HepG2 (cell line): ENCODE results near the gene TF. TPM values are rescaled to one million over a fixed set of nuclear protein-coding genes. Genes with fewer than 3 reads are reported as not detected.

Experiments
- ELF3 ChIP-seq: IDR thresholded peaks from 2 replicates; pipeline ENCODE4 v1.6.1; 2016; ENCODE audit warnings: missing genetic modification reagents, missing compliant biosample characterization
- HOXA7 ChIP-seq: sonication (generic); formaldehyde crosslinking; IDR thresholded peaks from 2 replicates; pipeline ENCODE4 v1.8.1; 2022; ENCODE audit warnings: mild to moderate bottlenecking, missing genetic modification reagents, moderate library complexity
- NCOA1 ChIP-seq: sonication (generic); formaldehyde crosslinking; IDR thresholded peaks from 2 replicates; pipeline ENCODE4 v1.9.0; 2021; ENCODE audit warnings: missing genetic modification reagents
- NCOR1 ChIP-seq: fragments of 200-600 bp; sonication (generic); IDR thresholded peaks from 2 replicates; pipeline ENCODE4 v1.7.0; 2017; ENCODE audit warnings: antibody characterized with exemption, low read length, borderline replicate concordance
- REPIN1 ChIP-seq: sonication (generic); formaldehyde crosslinking; IDR thresholded peaks from 2 replicates; pipeline ENCODE4 v1.8.0; 2022; ENCODE audit warnings: missing genetic modification reagents, low read depth, mild to moderate bottlenecking, borderline replicate concordance
- SAFB2 ChIP-seq: sonication (generic); formaldehyde crosslinking; IDR thresholded peaks from 2 replicates; pipeline ENCODE4 v1.5.1; 2020; ENCODE audit warnings: missing genetic modification reagents, low read depth, mild to moderate bottlenecking, borderline replicate concordance
- SMARCE1 ChIP-seq: fragments of 450-650 bp; IDR thresholded peaks from 2 replicates; pipeline ENCODE4 v1.6.1; 2017; ENCODE audit warnings: borderline replicate concordance
- SRSF9 ChIP-seq: fragments of 200-400 bp; formaldehyde crosslinking; IDR thresholded peaks from 2 replicates; pipeline ENCODE4 v1.6.1; 2018; ENCODE audit warnings: borderline replicate concordance, mild to moderate bottlenecking, low read depth, low read length; ENCODE audit not compliant: insufficient read depth, poor library complexity, severe bottlenecking
- ZNF343 ChIP-seq: sonication (generic); formaldehyde crosslinking; IDR thresholded peaks from 2 replicates; pipeline ENCODE4 v1.4.0; 2020; ENCODE audit warnings: mild to moderate bottlenecking, missing genetic modification reagents
- ZNF616 ChIP-seq: sonication (generic); formaldehyde crosslinking; IDR thresholded peaks from 2 replicates; pipeline ENCODE4 v1.5.0; 2020; ENCODE audit warnings: low read depth, mild to moderate bottlenecking, missing genetic modification reagents
- ZNF724P ChIP-seq: sonication (generic); formaldehyde crosslinking; IDR thresholded peaks from 2 replicates; pipeline ENCODE4 v1.8.0; 2022; ENCODE audit warnings: missing genetic modification reagents, borderline replicate concordance
- ZNF788 ChIP-seq: sonication (generic); formaldehyde crosslinking; IDR thresholded peaks from 2 replicates; pipeline ENCODE4 v1.5.0; 2020; ENCODE audit warnings: mild to moderate bottlenecking, missing genetic modification reagents, borderline replicate concordance
- polyA plus RNA-seq, 8 experiments: library from polyadenylated mRNA; depleted of rRNA in 3 of 8; stranded (reverse) in 7 of 8; unstranded in 1 of 8; fragments of >200 nt; fragmentation: Illumina TruSeq in 4 of 8; extraction: Trizol in 4 of 8; gene quantifications; 2 replicates each; pipeline versions ENCODE4 v1.2.1 to v1.2.3, GENCODE V29; 2011 to 2016; ENCODE audit warnings: low read depth in 4 of 8, missing spikeins in 1 of 8, mixed read lengths in 1 of 8; ENCODE audit not compliant: insufficient read depth in 1 of 8
- total RNA-seq, 5 experiments: library from RNA; depleted of rRNA; stranded (reverse); fragments of >200 nt; fragmentation: Illumina TruSeq; extraction: Trizol; gene quantifications; 2 replicates each; pipeline ENCODE4 v1.2.3, GENCODE V29; 2016; ENCODE audit warnings: low read depth in 1 of 5
- TF ChIP-seq, protein P1 (sequence below): sonication (generic); formaldehyde crosslinking; IDR thresholded peaks from 2 replicates; pipeline ENCODE4 v1.9.0; 2021; ENCODE audit warnings: missing genetic modification reagents, borderline replicate concordance
- TF ChIP-seq, protein P2 (sequence below): sonication (generic); formaldehyde crosslinking; conservative IDR thresholded peaks from 2 replicates; pipeline ENCODE4 v1.4.0; 2020; ENCODE audit warnings: missing genetic modification reagents
- TF ChIP-seq, protein P3 (sequence below): conservative IDR thresholded peaks from 2 replicates; pipeline ENCODE4 v1.6.1; 2018; ENCODE audit warnings: missing genetic modification reagents
- TF ChIP-seq, protein P4 (sequence below): sonication (generic); formaldehyde crosslinking; IDR thresholded peaks from 2 replicates; pipeline ENCODE4 v1.5.0; 2020; ENCODE audit warnings: missing genetic modification reagents
- TF ChIP-seq, protein P5 (sequence below): sonication (generic); formaldehyde crosslinking; IDR thresholded peaks from 2 replicates; pipeline ENCODE4 v1.5.0; 2020; ENCODE audit warnings: mild to moderate bottlenecking, missing genetic modification reagents, borderline replicate concordance

The TF gene
- total and polyA plus RNA-seq, 2 of the 13 experiments (the other 11 are each of a cell fraction or from before 2014, with no cell fraction given), result 10,074 to 11,821 TPM

DNA sequence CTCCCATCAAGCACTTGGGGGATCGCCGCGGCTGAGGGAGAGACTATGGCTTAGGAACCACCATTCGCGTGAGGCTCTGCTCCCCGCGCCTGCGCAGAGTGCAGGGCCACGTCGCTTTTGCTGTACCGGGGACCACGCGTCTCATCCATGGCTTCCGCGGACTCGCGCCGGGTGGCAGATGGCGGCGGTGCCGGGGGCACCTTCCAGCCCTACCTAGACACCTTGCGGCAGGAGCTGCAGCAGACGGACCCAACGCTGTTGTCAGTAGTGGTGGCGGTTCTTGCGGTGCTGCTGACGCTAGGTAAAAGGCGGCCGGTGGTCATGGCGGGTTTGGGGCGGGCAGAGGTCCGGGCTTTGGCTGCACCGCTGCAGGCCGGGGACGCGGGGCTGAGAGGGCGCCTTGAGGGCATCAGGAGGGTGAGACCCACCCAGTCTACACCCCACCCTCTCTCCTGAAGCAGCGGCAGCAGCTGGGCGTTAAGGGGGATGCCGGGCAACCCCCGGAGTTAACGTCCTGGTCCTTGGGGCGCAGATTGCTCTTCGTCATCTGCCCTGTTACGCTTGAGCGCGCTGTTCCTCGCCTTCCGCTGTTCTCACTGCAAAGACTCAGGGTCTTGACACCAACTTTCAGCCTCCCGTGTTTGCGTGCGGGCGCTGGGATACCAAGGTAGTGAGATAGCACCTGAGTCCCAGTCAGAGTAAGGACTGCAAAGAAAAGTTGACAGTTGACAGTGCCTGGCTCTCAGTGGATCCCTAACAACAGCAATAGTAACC is 59.7 kb downstream of the TF start, which contains the start of gene SRPRB (continued):
- TF ChIP-seq, protein P1, sequence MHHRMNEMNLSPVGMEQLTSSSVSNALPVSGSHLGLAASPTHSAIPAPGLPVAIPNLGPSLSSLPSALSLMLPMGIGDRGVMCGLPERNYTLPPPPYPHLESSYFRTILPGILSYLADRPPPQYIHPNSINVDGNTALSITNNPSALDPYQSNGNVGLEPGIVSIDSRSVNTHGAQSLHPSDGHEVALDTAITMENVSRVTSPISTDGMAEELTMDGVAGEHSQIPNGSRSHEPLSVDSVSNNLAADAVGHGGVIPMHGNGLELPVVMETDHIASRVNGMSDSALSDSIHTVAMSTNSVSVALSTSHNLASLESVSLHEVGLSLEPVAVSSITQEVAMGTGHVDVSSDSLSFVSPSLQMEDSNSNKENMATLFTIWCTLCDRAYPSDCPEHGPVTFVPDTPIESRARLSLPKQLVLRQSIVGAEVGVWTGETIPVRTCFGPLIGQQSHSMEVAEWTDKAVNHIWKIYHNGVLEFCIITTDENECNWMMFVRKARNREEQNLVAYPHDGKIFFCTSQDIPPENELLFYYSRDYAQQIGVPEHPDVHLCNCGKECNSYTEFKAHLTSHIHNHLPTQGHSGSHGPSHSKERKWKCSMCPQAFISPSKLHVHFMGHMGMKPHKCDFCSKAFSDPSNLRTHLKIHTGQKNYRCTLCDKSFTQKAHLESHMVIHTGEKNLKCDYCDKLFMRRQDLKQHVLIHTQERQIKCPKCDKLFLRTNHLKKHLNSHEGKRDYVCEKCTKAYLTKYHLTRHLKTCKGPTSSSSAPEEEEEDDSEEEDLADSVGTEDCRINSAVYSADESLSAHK, result 0 out of 2 replicates have a peak, but pooled peaks have one; percentile 41
- TF ChIP-seq SAFB2 (CRISPR knock-in tag), result no peak; the same call in 1 of the 2 replicates
- no peak for TF ChIP-seq SRSF9
- TF ChIP-seq, protein P2, sequence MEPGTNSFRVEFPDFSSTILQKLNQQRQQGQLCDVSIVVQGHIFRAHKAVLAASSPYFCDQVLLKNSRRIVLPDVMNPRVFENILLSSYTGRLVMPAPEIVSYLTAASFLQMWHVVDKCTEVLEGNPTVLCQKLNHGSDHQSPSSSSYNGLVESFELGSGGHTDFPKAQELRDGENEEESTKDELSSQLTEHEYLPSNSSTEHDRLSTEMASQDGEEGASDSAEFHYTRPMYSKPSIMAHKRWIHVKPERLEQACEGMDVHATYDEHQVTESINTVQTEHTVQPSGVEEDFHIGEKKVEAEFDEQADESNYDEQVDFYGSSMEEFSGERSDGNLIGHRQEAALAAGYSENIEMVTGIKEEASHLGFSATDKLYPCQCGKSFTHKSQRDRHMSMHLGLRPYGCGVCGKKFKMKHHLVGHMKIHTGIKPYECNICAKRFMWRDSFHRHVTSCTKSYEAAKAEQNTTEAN (CRISPR knock-in tag), result no peak
- TF ChIP-seq ZNF788 (CRISPR knock-in tag), result peak; percentile 55; the same call in 1 of the 2 replicates
- TF ChIP-seq SMARCE1, result no peak
- TF ChIP-seq, protein P3, sequence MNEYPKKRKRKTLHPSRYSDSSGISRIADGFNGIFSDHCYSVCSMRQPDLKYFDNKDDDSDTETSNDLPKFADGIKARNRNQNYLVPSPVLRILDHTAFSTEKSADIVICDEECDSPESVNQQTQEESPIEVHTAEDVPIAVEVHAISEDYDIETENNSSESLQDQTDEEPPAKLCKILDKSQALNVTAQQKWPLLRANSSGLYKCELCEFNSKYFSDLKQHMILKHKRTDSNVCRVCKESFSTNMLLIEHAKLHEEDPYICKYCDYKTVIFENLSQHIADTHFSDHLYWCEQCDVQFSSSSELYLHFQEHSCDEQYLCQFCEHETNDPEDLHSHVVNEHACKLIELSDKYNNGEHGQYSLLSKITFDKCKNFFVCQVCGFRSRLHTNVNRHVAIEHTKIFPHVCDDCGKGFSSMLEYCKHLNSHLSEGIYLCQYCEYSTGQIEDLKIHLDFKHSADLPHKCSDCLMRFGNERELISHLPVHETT (CRISPR knock-in tag), result no peak
- TF ChIP-seq NCOA1 (CRISPR knock-in tag), result peak; percentile 47; the same call in 1 of the 2 replicates
- peak; percentile 73 for TF ChIP-seq ZNF343 (CRISPR knock-in tag)
- TF ChIP-seq ELF3 (CRISPR knock-in tag), result 0 out of 2 replicates have a peak, but pooled peaks have one; percentile 36
- 0 out of 2 replicates have a peak, but pooled peaks have one; percentile 53 for TF ChIP-seq ZNF616
- TF ChIP-seq REPIN1, result peak; percentile 71; the same call in 1 of the 2 replicates
- TF ChIP-seq, protein P4, sequence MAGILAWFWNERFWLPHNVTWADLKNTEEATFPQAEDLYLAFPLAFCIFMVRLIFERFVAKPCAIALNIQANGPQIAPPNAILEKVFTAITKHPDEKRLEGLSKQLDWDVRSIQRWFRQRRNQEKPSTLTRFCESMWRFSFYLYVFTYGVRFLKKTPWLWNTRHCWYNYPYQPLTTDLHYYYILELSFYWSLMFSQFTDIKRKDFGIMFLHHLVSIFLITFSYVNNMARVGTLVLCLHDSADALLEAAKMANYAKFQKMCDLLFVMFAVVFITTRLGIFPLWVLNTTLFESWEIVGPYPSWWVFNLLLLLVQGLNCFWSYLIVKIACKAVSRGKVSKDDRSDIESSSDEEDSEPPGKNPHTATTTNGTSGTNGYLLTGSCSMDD (CRISPR knock-in tag), result no peak
- no peak for TF ChIP-seq HOXA7
- TF ChIP-seq ZNF724P (CRISPR knock-in tag), result peak; percentile 88; the same call in 1 of the 2 replicates
- TF ChIP-seq, protein P5, sequence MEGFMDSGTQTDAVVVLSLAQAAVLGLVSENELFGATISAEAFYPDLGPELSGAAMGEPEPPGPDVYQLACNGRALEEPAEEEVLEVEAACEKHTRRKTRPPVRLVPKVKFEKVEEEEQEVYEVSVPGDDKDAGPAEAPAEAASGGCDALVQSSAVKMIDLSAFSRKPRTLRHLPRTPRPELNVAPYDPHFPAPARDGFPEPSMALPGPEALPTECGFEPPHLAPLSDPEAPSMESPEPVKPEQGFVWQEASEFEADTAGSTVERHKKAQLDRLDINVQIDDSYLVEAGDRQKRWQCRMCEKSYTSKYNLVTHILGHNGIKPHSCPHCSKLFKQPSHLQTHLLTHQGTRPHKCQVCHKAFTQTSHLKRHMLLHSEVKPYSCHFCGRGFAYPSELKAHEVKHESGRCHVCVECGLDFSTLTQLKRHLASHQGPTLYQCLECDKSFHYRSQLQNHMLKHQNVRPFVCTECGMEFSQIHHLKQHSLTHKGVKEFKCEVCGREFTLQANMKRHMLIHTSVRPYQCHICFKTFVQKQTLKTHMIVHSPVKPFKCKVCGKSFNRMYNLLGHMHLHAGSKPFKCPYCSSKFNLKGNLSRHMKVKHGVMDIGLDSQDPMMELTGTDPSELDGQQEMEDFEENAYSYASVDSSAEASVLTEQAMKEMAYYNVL (CRISPR knock-in tag), result no peak
- TF ChIP-seq NCOR1, result no peak
